NCI-H345 treated with DMSO at 0.1 percent for 48 hours (cell line): ENCODE measurements around the gene MGMT.
A peak's percentile ranks its signal among the peaks of the same experiment; 100 is the strongest.

Experiments
- DNase-seq: peaks from one replicate; lab custom pipeline; 2025; ENCODE audit not compliant: unreplicated experiment; lab: John Stamatoyannopoulos, UW

The MGMT gene

DNA sequence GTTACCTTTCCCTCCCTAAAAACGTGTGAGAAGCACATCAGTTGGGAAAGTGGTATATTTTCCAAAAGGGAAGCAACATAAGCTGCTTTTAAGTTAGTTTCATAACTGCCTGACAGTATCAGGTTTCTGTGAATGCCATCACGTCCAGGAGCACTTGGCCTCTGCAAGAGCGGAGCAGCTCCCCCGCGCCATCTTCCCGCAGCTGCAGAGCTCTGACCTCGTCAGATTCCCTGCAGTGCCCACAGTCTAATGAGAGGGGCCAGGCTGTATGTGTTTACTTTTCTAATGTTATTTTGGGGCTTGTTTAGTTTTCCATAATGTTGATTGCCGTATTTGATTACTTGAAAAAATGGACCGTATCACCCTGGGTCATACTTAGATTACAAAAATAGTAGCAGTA, 74.2 kb downstream of the MGMT start:
- DNase-seq, result no peak

DNA sequence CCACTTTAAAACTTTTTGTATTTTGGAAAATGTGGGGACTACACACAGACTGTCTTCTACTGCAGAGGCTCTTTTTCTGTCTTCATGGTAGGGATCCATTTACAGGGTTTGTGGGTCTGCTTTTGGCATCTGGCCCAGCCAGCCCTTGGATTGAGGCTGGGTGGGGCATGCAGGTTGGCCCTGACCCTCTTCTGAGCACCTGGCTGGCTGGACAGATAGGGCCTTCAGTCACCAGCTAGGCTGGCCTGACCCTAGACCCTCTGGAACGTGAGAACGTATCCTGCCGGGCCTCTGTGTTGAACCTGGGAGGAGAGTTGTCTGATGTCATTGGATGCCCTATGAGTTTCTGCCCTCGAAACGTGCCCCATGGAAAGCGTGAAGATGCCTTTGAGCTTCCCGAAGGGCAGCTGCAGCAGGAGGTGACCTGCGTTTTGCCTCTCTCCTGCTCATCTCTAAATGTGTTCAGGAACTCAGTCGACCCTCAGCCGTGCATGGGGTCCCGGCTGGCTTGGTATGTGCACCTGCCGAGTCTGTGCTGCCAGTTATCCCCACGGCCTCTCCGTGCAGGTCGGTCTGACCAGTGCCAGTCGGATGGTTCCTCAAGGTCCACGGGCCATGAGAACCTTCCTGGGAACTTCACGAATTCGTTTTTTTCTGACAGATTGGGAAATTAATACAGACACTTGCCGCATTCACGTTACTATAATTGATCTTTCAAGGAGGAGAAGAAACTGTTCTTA, 74.9 kb downstream of the MGMT start:
- DNase-seq, result no peak

DNA sequence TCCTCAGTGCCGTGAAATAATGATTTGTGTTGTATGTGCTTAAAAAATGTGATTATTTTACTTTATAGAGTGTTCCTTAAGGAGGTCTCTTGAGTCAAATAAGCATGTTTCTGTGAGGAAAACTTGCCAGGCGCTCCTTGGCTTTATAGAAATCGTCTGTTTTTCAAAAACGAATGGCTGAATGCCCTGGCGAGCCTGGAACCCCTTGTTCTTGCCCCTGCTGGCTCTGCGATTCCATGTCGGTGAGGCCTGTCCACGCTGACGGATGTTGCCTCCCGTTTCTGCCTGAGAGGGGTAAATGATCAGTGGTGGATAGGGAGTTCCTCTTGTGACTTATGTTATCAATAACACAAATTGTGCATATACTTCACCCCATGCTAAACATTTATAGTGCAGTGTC, 75.5 kb downstream of the MGMT start:
- DNase-seq, result no peak

DNA sequence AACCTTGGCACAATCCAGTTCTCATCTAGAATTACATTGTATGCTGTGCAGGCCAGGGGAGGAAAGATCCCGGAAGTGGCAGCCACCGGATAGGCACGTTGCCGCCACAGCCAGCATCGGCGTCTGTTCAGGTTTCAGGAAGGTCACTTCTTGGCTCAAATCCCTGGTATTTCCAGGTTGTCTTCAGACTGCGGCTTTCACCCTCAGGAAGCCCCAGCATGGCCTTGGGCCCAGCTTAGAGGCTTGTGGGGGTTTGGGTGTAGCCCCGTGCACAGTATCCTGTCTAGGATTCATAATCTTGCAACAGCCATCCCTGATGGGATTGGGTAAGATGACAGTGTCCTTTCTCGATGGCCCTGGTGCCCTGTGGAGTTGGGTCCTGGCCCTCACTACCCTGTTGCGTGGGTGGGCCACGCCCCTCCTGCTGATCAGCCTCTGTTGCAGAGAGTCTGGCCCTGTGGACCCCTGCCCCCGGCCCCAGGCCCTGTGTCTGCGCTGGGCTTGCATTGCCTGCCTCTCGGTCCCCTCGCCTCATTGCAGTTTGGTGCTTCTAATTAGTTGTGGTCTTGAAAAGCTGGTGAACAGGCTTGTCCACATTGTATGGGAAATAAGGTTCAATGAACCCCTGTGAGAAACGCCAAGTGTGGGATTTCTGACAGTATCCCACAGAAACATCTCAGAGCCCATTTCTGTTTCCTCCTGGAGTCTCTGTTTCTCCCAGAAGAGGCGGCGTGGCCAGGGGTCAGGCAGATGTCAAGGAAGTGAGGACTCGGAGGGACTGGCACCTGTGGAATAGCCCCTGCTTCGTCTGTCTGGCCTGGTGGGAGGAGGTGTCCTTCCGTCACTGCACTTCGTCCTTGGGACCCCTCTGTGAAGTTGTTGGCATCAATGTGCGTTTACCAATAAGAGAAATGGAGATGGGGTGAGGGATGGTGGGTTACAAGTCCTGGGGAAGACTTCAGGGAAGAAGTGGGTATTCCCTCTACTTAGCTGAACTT, 77.5 kb downstream of the MGMT start:
- no peak for DNase-seq

DNA sequence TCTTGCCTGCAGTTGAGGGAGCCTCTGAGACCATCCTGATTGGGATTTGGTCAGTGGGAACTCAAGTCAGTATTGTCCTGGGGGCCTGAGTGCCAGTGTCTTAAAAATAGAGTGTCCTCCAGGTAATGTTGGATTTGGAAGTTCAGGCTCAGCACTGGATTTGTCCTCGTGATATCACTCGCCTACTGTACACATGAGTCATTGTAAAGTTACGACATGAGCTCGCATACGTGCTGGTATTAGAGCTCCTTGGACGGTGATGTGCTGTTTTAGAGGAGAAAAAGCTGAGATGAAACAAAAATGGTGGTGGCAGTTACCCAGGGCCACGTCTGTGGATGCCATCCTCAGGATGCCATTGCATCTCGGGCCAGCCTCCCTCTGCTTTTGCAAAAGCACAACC, 78.2 kb downstream of the MGMT start:
- DNase-seq, result no peak

DNA sequence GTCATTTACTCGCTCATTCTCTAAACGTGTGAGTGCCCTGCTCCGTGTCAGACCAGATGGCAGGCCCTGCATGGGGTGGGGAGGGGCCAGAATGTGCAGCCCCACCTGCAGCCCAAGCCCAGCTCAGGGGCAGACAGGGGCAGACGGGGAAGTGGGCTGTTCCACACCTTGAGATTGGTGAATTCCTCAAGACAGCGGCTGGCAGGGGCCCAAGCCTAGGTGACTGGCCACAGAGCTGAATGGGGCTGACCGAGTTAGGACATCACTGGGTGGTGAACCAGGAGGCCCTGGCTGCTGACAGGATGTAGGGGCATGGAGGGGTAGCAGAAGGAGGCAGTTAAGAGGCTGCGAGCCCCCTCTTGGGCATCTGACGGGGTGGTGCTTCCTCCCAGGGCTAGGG, 79.1 kb downstream of the MGMT start:
- no peak for DNase-seq

GRCh38 chr10:129547608-129548007, 80.6 kb downstream of the MGMT start:
- DNase-seq, result no peak

DNA sequence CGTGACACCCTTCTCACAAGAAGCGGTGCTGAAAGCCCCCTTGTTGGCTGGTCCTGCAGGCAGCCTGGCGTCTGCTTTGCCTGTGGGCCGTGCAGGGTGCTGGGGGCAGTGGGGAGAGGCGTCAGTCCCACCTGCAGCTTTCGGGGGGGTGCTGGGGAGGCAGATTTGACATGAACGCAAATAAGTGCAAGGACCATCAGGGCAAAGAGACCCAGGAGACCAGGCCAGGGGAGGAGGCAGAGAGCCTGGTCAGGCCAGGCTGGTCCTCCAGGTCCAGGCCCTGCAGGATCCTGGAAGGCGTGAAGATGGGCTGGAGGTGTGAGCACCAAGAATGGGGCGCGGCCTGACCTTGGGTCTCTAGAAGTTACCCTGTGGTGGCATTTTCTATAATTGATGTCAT, 81.6 kb downstream of the MGMT start:
- DNase-seq, result no peak

GRCh38 chr10:129550076-129550475, 83.0 kb downstream of the MGMT start:
- DNase-seq, result no peak

DNA sequence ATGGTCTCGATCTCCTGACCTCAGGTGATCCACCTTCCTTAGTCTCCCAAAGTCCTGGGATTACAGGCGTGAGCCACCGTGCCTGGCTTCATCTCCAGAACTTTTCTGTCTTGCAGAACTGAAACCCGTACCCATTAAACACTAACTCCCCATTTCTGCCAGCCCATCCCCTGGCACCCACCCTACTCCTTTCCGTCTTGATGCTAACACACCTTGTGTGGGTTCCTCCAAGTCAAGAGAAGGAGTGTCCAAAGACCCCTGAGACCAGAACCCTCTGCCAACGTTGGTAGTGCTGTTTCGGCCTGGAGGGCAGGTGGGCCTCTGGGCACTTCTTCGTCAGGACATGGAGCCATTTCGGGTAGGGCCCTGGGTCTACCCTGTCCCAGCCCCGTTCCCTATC, 83.6 kb downstream of the MGMT start:
- DNase-seq, result no peak

- DNase-seq, result no peak
These were observed 85.1 kb downstream of the MGMT start for GRCh38 chr10:129552119-129552518.

DNA sequence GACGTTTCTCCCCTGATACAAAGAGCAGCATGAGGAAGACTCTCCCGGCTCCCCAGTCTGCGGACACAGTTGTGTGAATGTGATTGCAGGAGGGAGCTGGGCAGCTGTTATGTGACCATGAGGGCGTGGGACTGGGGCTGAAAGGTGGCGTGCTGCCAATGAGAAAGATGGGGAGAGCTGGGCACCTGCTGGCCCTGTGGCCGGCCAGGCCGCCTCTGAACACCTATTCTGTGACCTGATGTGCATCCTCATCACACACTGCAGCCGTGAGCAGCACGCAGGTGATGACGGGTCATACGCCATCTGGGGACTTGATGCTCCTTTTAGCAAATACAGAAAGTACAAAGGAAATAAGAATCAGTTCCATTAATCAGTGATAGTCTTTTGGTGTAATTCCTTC, 86.9 kb downstream of the MGMT start:
- DNase-seq, result no peak

GRCh38 chr10:129556316-129556715, 89.3 kb downstream of the MGMT start:
- no peak for DNase-seq

GRCh38 chr10:129560361-129560760, 93.3 kb downstream of the MGMT start:
- no peak for DNase-seq

GRCh38 chr10:129562487-129562886, 95.4 kb downstream of the MGMT start:
- DNase-seq, result no peak

DNA sequence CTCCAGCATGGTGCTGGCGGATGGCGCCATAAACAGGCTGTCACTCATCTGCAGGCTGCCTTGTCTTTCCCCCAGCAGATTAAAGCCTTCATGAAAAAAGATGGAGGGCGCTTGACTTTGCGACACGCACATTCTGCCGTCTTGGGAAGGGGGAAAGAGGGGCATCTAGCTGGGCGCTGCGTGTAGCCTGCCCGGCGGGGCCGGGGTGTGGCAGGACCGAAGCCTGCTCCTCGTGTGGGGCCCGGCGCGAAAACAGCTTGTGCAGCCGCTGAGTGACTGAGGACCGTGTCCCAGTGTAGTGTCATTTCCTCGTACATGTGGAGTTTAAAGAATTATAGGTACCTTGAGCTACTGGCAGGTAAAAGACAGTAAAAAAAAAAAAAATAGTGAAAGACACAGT, 97.9 kb downstream of the MGMT start:
- no peak for DNase-seq

DNA sequence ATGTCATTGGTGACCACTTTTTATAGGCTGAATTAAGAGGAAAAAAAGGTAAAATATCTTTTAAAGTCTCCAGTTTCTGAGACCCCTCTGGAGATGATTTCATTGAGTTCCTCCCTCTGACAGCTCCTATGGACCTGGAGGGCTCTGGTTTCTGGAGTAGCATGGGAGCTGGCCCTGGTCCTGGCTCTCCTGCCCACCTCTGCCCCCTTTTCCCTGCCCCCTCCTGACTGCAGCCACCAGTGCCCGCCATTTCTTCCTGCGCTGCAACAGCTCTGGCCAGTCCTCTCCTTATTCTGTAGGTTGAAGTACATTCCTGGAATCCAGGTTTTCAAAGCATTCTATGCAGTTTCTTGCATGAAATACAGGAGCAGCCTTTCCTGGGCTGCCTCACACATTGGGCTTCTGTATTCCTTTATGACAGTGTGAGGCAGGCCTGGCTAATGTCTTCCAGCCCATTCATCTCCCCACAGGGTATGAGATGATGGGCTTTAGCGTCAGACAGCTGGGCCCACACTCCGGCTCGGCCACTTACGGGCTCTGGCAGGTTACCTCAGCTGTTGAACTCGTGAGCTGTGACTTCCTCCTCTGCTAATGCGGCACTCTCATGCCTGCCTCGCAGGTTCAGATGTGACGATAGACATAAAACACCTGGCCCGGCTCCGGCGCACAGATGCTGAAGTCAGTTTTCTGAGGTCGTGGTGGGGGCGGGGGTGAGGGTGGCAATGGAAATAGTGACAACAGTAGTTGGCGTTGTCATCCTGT, 101.7 kb downstream of the MGMT start:
- no peak for DNase-seq

- DNase-seq, result no peak
These were observed 103.1 kb downstream of the MGMT start for GRCh38 chr10:129570185-129570584.

GRCh38 chr10:129579228-129579627, 112.2 kb downstream of the MGMT start:
- DNase-seq, result peak; percentile 2

GRCh38 chr10:129580010-129580409, 113.0 kb downstream of the MGMT start:
- DNase-seq, result peak; percentile 51

GRCh38 chr10:129580901-129581300, 113.9 kb downstream of the MGMT start:
- DNase-seq, result no peak
